ENCODE results near the gene RPS19BP1.
A peak's percentile ranks its signal among the peaks of the same experiment; 100 is the strongest.
"Not testable (repeated sequence)": the region's sequence is repeated elsewhere in the genome, so short reads cannot be mapped to it uniquely, and the experiment has no call there.

The RPS19BP1 gene

GRCh38 chr22:39526736-39527171 lies 5.8 kb downstream of the RPS19BP1 start:
- Mint-ChIP-seq H3K4me3 (no peak overlapping the region), H3K27me3 (no peaks in the 10 kb centered on the region), H3K36me3 (peaks cover 75% of the 10 kb centered on the region), H3K9me3 (no peaks in the 10 kb centered on the region), H3K27ac (peak overlapping the region; percentile 91), H3K4me1 (peaks cover 99% of the 10 kb centered on the region)
- peak; percentile 9 for ATAC-seq

- H3K9me3 Mint-ChIP-seq = no peaks in the 10 kb centered on the region
- peak overlapping the region; percentile 91 for H3K27ac Mint-ChIP-seq
- peaks cover 90% of the 10 kb centered on the region for H3K4me1 Mint-ChIP-seq
- peaks cover 81% of the 10 kb centered on the region for H3K36me3 Mint-ChIP-seq
- no peaks in the 10 kb centered on the region for H3K27me3 Mint-ChIP-seq
- ATAC-seq = no peak
- no peak overlapping the region for H3K4me3 Mint-ChIP-seq
Observed at GRCh38 chr22:39525658-39525975, 6.9 kb downstream of the RPS19BP1 start.

- H3K36me3 Mint-ChIP-seq = peaks cover 78% of the 10 kb centered on the region
- ATAC-seq = no peak
- no peaks in the 10 kb centered on the region for H3K27me3 Mint-ChIP-seq
- H3K9me3 Mint-ChIP-seq = no peaks in the 10 kb centered on the region
- peak overlapping the region; percentile 5 for H3K4me3 Mint-ChIP-seq
- peaks cover 84% of the 10 kb centered on the region for H3K4me1 Mint-ChIP-seq
- peak overlapping the region; percentile 91 for H3K27ac Mint-ChIP-seq
Observed at GRCh38 chr22:39524753-39525657, 7.5 kb downstream of the RPS19BP1 start.

GRCh38 chr22:39524089-39524752 lies 8.3 kb downstream of the RPS19BP1 start:
- no peak for ATAC-seq
- Mint-ChIP-seq H3K27ac (peak overlapping the region; percentile 91), H3K4me3 (peak overlapping the region; percentile 46), H3K36me3 (peaks cover 71% of the 10 kb centered on the region), H3K9me3 (no peaks in the 10 kb centered on the region), H3K4me1 (peaks cover 78% of the 10 kb centered on the region), H3K27me3 (no peaks in the 10 kb centered on the region)

GRCh38 chr22:39522567-39523300 lies 9.8 kb downstream of the RPS19BP1 start:
- ATAC-seq = no peak
- Mint-ChIP-seq H3K36me3 (peaks cover 64% of the 10 kb centered on the region), H3K27me3 (no peaks in the 10 kb centered on the region)

GRCh38 chr22:39522091-39522490 lies 10.5 kb downstream of the RPS19BP1 start:
- not testable (repeated sequence) for H3K27me3 Mint-ChIP-seq, ATAC-seq, H3K9me3 Mint-ChIP-seq
- peak overlapping the region; percentile 91 for H3K27ac Mint-ChIP-seq
- peaks cover 61% of the 10 kb centered on the region for H3K36me3 Mint-ChIP-seq
- H3K4me1 Mint-ChIP-seq = peaks cover 64% of the 10 kb centered on the region
- peak overlapping the region; percentile 98 for H3K4me3 Mint-ChIP-seq

More at GRCh38 chr22:39522567-39523300, 9.8 kb downstream of the RPS19BP1 start:
- Mint-ChIP-seq H3K4me3 (peak overlapping the region; percentile 98), H3K4me1 (peaks cover 71% of the 10 kb centered on the region), H3K27ac (peak overlapping the region; percentile 91), H3K9me3 (no peaks in the 10 kb centered on the region)

GRCh38 chr22:39521106-39521885 lies 11.3 kb downstream of the RPS19BP1 start:
- H3K27ac Mint-ChIP-seq = peak overlapping the region; percentile 91

GRCh38 chr22:39520226-39521105 lies 12.1 kb downstream of the RPS19BP1 start, which contains the start of gene ATF4:
ATF4 (plus strand) TSS chr22:39520562; CDS start chr22:39521446, 884 bp downstream.
- H3K36me3 Mint-ChIP-seq = peaks cover 58% of the 10 kb centered on the region
- peaks cover 60% of the 10 kb centered on the region for H3K4me1 Mint-ChIP-seq
- H3K27me3 Mint-ChIP-seq = no peaks in the 10 kb centered on the region
- H3K9me3 Mint-ChIP-seq = no peaks in the 10 kb centered on the region
- H3K27ac Mint-ChIP-seq = peak within 1 kb of the TSS; percentile 91
- H3K4me3 Mint-ChIP-seq = peak within 1 kb of the TSS; percentile 98
- ATAC-seq = peak; percentile 72

More at GRCh38 chr22:39521106-39521885, 11.3 kb downstream of the RPS19BP1 start:
- Mint-ChIP-seq H3K36me3 (peaks cover 58% of the 10 kb centered on the region), H3K4me3 (peak overlapping the region; percentile 98), H3K4me1 (peaks cover 60% of the 10 kb centered on the region)
- not testable (repeated sequence) for H3K9me3 Mint-ChIP-seq, H3K27me3 Mint-ChIP-seq, ATAC-seq

- Mint-ChIP-seq H3K36me3 (peaks cover 55% of the 10 kb centered on the region), H3K4me1 (peaks cover 56% of the 10 kb centered on the region), H3K27ac (peak overlapping the region; percentile 91), H3K4me3 (peak overlapping the region; percentile 98), H3K27me3 (no peaks in the 10 kb centered on the region), H3K9me3 (no peaks in the 10 kb centered on the region)
- ATAC-seq = peak; percentile 97
Observed at GRCh38 chr22:39519681-39520225, 12.8 kb downstream of the RPS19BP1 start.

GRCh38 chr22:39518996-39519680 lies 13.4 kb downstream of the RPS19BP1 start:
- H3K4me1 Mint-ChIP-seq = peaks cover 56% of the 10 kb centered on the region

GRCh38 chr22:39518144-39518786 lies 14.3 kb downstream of the RPS19BP1 start:
- Mint-ChIP-seq H3K36me3 (peaks cover 58% of the 10 kb centered on the region), H3K27ac (peak overlapping the region; percentile 91), H3K27me3 (no peaks in the 10 kb centered on the region), H3K4me1 (peaks cover 50% of the 10 kb centered on the region), H3K9me3 (no peaks in the 10 kb centered on the region), H3K4me3 (peak overlapping the region; percentile 98)
- ATAC-seq = no peak

More at GRCh38 chr22:39518996-39519680, 13.4 kb downstream of the RPS19BP1 start:
- ATAC-seq = no peak
- Mint-ChIP-seq H3K4me3 (peak overlapping the region; percentile 98), H3K27me3 (no peaks in the 10 kb centered on the region), H3K36me3 (peaks cover 55% of the 10 kb centered on the region), H3K27ac (peak overlapping the region; percentile 91), H3K9me3 (no peaks in the 10 kb centered on the region)

GRCh38 chr22:39517470-39517869 lies 15.1 kb downstream of the RPS19BP1 start:
- ATAC-seq = no peak
- Mint-ChIP-seq H3K4me1 (peaks cover 42% of the 10 kb centered on the region), H3K4me3 (no peak overlapping the region), H3K27ac (no peak overlapping the region), H3K9me3 (no peaks in the 10 kb centered on the region), H3K27me3 (no peaks in the 10 kb centered on the region), H3K36me3 (peaks cover 58% of the 10 kb centered on the region)

All from stimulated activated memory B cell treated with anti-CD40 and anti-IgM and Interleukin-4, amounts not matched to agents 10 μg/mL and 1 μg/mL and 100 μg/mL, for 72 hours (primary cell).